Naive thymus-derived CD8-positive, alpha-beta T cell (primary cell): Measurements from ENCODE around the gene GOSR1. TPM values are rescaled to one million over a fixed set of nuclear protein-coding genes. Genes with fewer than 3 reads are reported as not detected.
"Not testable (repeated sequence)": the region's sequence is repeated elsewhere in the genome, so short reads cannot be mapped to it uniquely, and the experiment has no call there.

Source experiments
- ATAC-seq, 2 donors: fragments of 150-1000 bp; cut with Tn5 transposase in 1 of 2; sonication (Bioruptor Pico), chemical (Tn5 transposase) in 1 of 2; 1 replicate in 1 of 2; 2 replicates in 1 of 2; pipeline ENCODE4 v1.10.0; 2021; ENCODE audit warnings: mild to moderate bottlenecking in 2 of 2, moderate library complexity in 2 of 2
- POLR2A ChIA-PET: fragments of 350-600 bp; sonication (Branson Sonifier 250); formaldehyde crosslinking; loops from one replicate; lab custom pipeline; 2021; ENCODE audit warnings: antibody characterized with exemption; lab: Charles Lee
- DNase-seq, 10 donors: peaks; one replicate each; pipeline versions ENCODE4 v3.0.0 to v3.0.0-alpha.2; 2020 to 2022
- H3K27ac Mint-ChIP-seq, 10 donors: one replicate each; pipeline ENCODE4 v1.8.0; 2020 to 2022; ENCODE audit warnings: mild to moderate bottlenecking in 10 of 10, mixed read lengths in 10 of 10, moderate library complexity in 4 of 10, inconsistent platforms in 1 of 10
- H3K27me3 Mint-ChIP-seq, 5 donors: one replicate each; pipeline ENCODE4 v1.8.0; 2021 to 2022; ENCODE audit warnings: mixed read lengths in 5 of 5
- H3K36me3 Mint-ChIP-seq, 3 donors: one replicate each; pipeline ENCODE4 v1.8.0; 2020 to 2022; ENCODE audit warnings: mixed read lengths in 3 of 3, mild to moderate bottlenecking in 2 of 3, inconsistent platforms in 1 of 3
- H3K4me1 Mint-ChIP-seq, 4 donors: one replicate each; pipeline ENCODE4 v1.8.0; 2021 to 2022; ENCODE audit warnings: mixed read lengths in 4 of 4
- H3K4me3 Mint-ChIP-seq, 10 donors: one replicate each; pipeline ENCODE4 v1.8.0; 2020 to 2022; ENCODE audit warnings: mild to moderate bottlenecking in 10 of 10, mixed read lengths in 10 of 10, moderate library complexity in 6 of 10, inconsistent platforms in 1 of 10
- H3K9me3 Mint-ChIP-seq, 9 donors: one replicate each; pipeline ENCODE4 v1.8.0; 2020 to 2022; ENCODE audit warnings: mixed read lengths in 9 of 9, mild to moderate bottlenecking in 3 of 9, inconsistent platforms in 1 of 9, moderate library complexity in 1 of 9
- polyA plus RNA-seq, 3 donors: library from polyadenylated mRNA; unstranded; fragments of 300-500 nt; fragmentation: Illumina TruSeq; gene quantifications; one replicate each; pipeline ENCODE4 v1.2.3, GENCODE V29; 2021
- total RNA-seq, 8 experiments: library from RNA in 2 of 8; stranded (reverse) in 2 of 8; gene quantifications; one replicate each; pipeline ENCODE4 v1.2.3 and lab custom pipeline; 2021 to 2026

GOSR1 gene
- total and polyA plus RNA-seq, 5 experiments from 2014 or later = 48.0 to 74.0 (median 64.3) TPM

GRCh38 chr17:30550512-30551273 is 73.5 kb downstream of the GOSR1 start:
- POLR2A ChIA-PET = no interaction called here
- peaks cover 0 to 20% (median 0%) of the 10 kb centered on the region in 4 donors for H3K4me1 Mint-ChIP-seq
- no peak overlapping the region for H3K4me3 Mint-ChIP-seq
- H3K36me3 Mint-ChIP-seq = peaks cover 0 to 5% (median 0%) of the 10 kb centered on the region in 3 donors
- ATAC-seq (no peak), DNase-seq (no peak)
- H3K9me3 Mint-ChIP-seq = no peaks in the 10 kb centered on the region
- no peaks in the 10 kb centered on the region for H3K27me3 Mint-ChIP-seq
- H3K27ac Mint-ChIP-seq = peak overlapping the region in 1 of 10 donors; percentile 55

DNA sequence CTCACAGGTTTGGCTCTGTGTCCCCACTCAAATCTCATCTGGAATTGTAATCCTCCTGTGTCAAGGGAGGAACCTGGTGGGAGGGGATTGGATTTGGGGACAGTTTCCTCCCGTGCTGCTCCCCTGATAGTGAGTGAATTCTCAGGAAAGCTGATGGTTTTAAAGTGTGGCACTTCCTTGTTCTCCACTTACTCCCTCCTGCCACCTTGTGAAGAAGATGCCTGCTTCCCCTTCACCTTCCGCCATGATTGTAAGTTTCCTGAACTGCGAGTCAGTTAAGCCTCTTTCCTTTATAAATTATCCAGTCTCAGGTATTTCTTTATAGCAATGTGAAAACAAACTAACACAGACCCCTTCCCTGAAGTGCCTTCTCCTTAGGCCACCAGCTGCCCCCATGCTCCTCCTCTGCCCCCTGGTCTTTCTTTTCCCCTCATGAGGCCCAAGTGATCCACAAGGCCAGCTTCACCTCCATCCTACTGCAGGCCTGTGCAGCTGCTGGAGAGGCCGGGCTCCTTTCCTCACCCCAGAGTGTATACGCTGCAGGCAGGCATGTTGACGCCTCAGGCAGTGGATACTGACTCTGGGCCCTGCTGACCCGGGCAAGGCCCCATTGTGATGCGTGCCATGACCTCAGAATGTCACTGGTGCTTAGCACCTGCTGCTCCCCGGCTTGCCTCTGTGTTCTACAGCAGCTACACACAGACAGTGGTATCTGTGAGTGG is 74.2 kb downstream of the GOSR1 start:
- H3K9me3 Mint-ChIP-seq, POLR2A ChIA-PET, H3K36me3 Mint-ChIP-seq, H3K27me3 Mint-ChIP-seq, H3K27ac Mint-ChIP-seq, DNase-seq, ATAC-seq: not testable (repeated sequence)
- H3K4me1 Mint-ChIP-seq = peaks cover 0 to 20% (median 0%) of the 10 kb centered on the region in 4 donors
- peak overlapping the region in 1 of 10 donors; percentile 28 for H3K4me3 Mint-ChIP-seq

DNA sequence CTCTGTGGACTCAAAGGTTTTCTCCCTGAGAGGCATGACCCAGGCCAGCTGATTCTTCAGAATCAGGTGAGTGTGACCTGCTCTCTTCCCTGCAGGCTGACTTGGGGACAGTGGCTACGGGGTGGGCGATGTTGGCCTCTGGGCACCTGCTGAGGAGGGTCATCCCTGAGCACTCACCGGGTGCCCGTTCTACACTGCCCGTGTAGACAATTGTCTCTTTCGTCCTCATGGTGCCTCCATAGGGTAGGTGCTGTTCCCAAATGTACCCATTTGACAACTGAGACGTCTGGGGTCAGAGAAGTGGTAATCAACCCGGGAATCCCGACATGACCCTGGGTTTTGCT is 74.8 kb downstream of the GOSR1 start:
- H3K4me1 Mint-ChIP-seq = peaks cover 0 to 20% (median under 1%) of the 10 kb centered on the region in 4 donors
- POLR2A ChIA-PET = no interaction called here
- no peak overlapping the region for H3K4me3 Mint-ChIP-seq
- peaks cover 0 to 5% (median 0%) of the 10 kb centered on the region in 3 donors for H3K36me3 Mint-ChIP-seq
- H3K27me3 Mint-ChIP-seq = no peaks in the 10 kb centered on the region
- no peaks in the 10 kb centered on the region for H3K9me3 Mint-ChIP-seq
- no peak for DNase-seq
- ATAC-seq = no peak
- no peak overlapping the region for H3K27ac Mint-ChIP-seq

GRCh38 chr17:30552994-30553566 is 75.9 kb downstream of the GOSR1 start:
- no peak for DNase-seq
- Mint-ChIP-seq H3K4me3 (no peak overlapping the region), H3K4me1 (peaks cover 0 to 20% (median under 1%) of the 10 kb centered on the region in 4 donors), H3K36me3 (peaks cover 0 to 5% (median 0%) of the 10 kb centered on the region in 3 donors), H3K27me3 (no peaks in the 10 kb centered on the region), H3K9me3 (no peaks in the 10 kb centered on the region), H3K27ac (no peak overlapping the region)
- ATAC-seq = no peak
- POLR2A ChIA-PET = no interaction called here

- H3K9me3 Mint-ChIP-seq, ATAC-seq, DNase-seq, POLR2A ChIA-PET, H3K36me3 Mint-ChIP-seq, H3K27ac Mint-ChIP-seq, H3K27me3 Mint-ChIP-seq, H3K4me3 Mint-ChIP-seq: not testable (repeated sequence)
- H3K4me1 Mint-ChIP-seq = peaks cover 0 to 20% (median under 1%) of the 10 kb centered on the region in 4 donors
These were observed 76.7 kb downstream of the GOSR1 start for GRCh38 chr17:30553823-30554440.

- Mint-ChIP-seq H3K36me3 (no peaks in the 10 kb centered on the region), H3K9me3 (no peaks in the 10 kb centered on the region), H3K27ac (no peak overlapping the region), H3K4me1 (peaks cover 0 to 18% (median under 1%) of the 10 kb centered on the region in 4 donors), H3K4me3 (no peak overlapping the region), H3K27me3 (no peaks in the 10 kb centered on the region)
- DNase-seq (no peak), ATAC-seq (no peak)
- POLR2A ChIA-PET = no interaction called here
These were observed 77.9 kb downstream of the GOSR1 start for GRCh38 chr17:30554839-30555751.

GRCh38 chr17:30555942-30556341 is 78.7 kb downstream of the GOSR1 start:
- Mint-ChIP-seq H3K36me3 (no peaks in the 10 kb centered on the region), H3K27ac (no peak overlapping the region), H3K4me3 (no peak overlapping the region), H3K4me1 (peaks cover 0 to 9% (median under 1%) of the 10 kb centered on the region in 4 donors), H3K9me3 (no peaks in the 10 kb centered on the region), H3K27me3 (no peaks in the 10 kb centered on the region)
- no peak for DNase-seq
- POLR2A ChIA-PET = no interaction called here
- no peak for ATAC-seq

GRCh38 chr17:30556374-30557332 is 79.4 kb downstream of the GOSR1 start:
- DNase-seq (no peak), ATAC-seq (no peak)
- Mint-ChIP-seq H3K4me3 (no peak overlapping the region), H3K36me3 (no peaks in the 10 kb centered on the region), H3K4me1 (peaks cover 0 to 2% (median under 1%) of the 10 kb centered on the region in 4 donors), H3K27me3 (no peaks in the 10 kb centered on the region), H3K9me3 (no peaks in the 10 kb centered on the region), H3K27ac (peak overlapping the region in 2 of 10 donors; percentile 36 to 39)
- POLR2A ChIA-PET = no interaction called here

- no peak overlapping the region for H3K4me3 Mint-ChIP-seq
- no peaks in the 10 kb centered on the region for H3K36me3 Mint-ChIP-seq
- no peak for DNase-seq
- H3K27ac Mint-ChIP-seq = peak overlapping the region in 1 of 10 donors; percentile 3
- no peak for ATAC-seq
- POLR2A ChIA-PET = interaction anchor here (1.1 kb wide), 1 partner anchor 15 kb away, joined by 3 read pairs; no protein-coding TSS in a partner anchor
- H3K27me3 Mint-ChIP-seq = no peaks in the 10 kb centered on the region
- H3K4me1 Mint-ChIP-seq = peaks cover 0 to 1% (median 0%) of the 10 kb centered on the region in 4 donors
- H3K9me3 Mint-ChIP-seq = no peaks in the 10 kb centered on the region
These were observed 80.9 kb downstream of the GOSR1 start for GRCh38 chr17:30557916-30558685.

DNA sequence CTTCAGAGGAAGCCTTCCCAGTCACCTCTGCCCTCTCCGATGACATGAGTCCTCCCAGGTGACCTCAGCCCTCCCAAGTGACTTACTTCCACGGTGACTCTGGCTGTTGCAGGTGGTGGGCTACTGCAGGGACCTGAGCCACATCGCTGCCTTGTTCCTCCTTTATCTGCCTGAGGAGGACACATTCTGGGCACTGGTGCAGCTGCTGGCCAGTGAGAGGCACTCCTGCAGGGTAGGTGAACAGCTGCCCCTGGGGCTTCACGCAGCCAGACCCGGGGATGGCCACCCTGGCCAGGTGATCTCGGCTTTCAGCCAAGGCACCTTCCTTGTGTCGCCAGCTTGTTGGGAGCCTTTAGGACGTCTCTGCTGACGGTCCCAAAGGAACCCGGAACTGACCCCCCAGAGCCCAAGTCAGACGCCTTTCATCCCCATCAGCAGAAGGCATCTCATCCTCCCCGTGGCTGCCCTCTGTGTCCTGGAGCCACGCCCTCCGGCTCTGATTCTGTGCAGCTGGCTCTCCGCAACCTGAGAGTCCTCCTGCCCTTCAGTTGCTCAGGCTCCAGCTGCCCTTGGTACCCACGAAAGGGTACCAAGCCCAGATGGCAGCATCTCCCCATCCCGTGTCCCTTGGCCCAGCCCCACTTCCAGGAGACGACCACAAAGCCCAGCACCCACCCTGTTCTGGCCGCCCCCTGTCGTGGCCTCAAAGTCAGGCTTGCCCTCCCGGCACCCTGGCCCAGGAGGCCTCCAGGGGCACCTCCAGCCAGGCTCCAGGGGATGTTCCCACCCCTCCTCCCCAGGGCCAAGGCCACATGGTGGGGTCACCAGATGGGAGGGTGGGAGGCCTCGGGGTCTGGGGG is 81.7 kb downstream of the GOSR1 start:
- peaks cover 0 to 1% (median 0%) of the 10 kb centered on the region in 9 donors for H3K9me3 Mint-ChIP-seq

More for the DNA sequence above, 81.7 kb downstream of the GOSR1 start:
- DNase-seq = no peak
- H3K4me1 Mint-ChIP-seq = peaks cover 0 to 1% (median 0%) of the 10 kb centered on the region in 4 donors
- no peak for ATAC-seq
- no peaks in the 10 kb centered on the region for H3K27me3 Mint-ChIP-seq
- POLR2A ChIA-PET = interaction anchor here (1.1 kb wide), 1 partner anchor 15 kb away, joined by 3 read pairs; no protein-coding TSS in a partner anchor
- H3K36me3 Mint-ChIP-seq = no peaks in the 10 kb centered on the region
- H3K4me3 Mint-ChIP-seq = no peak overlapping the region
- no peak overlapping the region for H3K27ac Mint-ChIP-seq
